K562 (cell line): ENCODE results near the gene XKR3. TPM values are rescaled to one million over a fixed set of nuclear protein-coding genes. Genes with fewer than 3 reads are reported as not detected.

Experiments used
- BRCA1 ChIP-seq, 2 experiments: fragments of 450-650 bp in 1 of 2; sonication (generic) in 1 of 2; formaldehyde crosslinking in 1 of 2; IDR thresholded peaks; 2 replicates each; pipeline versions ENCODE4 v1.5.0 to v1.6.1; 2017 to 2020; ENCODE audit warnings: mild to moderate bottlenecking in 1 of 2, missing genetic modification reagents in 1 of 2
- HLTF ChIP-seq: fragments of 450-650 bp; IDR thresholded peaks from 2 replicates; pipeline ENCODE4 v1.6.1; 2016
- SLC30A9 ChIP-seq: fragments of 250-450 bp; sonication (Bioruptor Pico); IDR thresholded peaks from 2 replicates; pipeline ENCODE4 v1.8.0; 2022; ENCODE audit warnings: mild to moderate bottlenecking, moderate library complexity
- ZNF512 ChIP-seq: IDR thresholded peaks from 2 replicates; pipeline ENCODE4 v1.6.1; 2016; ENCODE audit warnings: missing genetic modification characterization, missing compliant biosample characterization
- ZNF592 ChIP-seq: fragments of 450-650 bp; IDR thresholded peaks from 2 replicates; pipeline ENCODE4 v1.6.1; 2017; ENCODE audit warnings: antibody characterized with exemption, mild to moderate bottlenecking
- polyA plus RNA-seq, 8 experiments: library from polyadenylated mRNA; depleted of rRNA in 4 of 8; stranded (reverse) in 5 of 8; unstranded in 3 of 8; fragments of >200 nt; fragmentation: Nextera tagmentation in 2 of 8; fragmentation: Illumina TruSeq in 1 of 8; extraction: Ambion mirVana in 2 of 8; extraction: Trizol in 1 of 8; gene quantifications; 2 replicates each; pipeline versions ENCODE4 v1.2.1 to v1.2.3, GENCODE V29; 2011 to 2014; ENCODE audit warnings: inconsistent platforms in 1 of 8, missing spikeins in 1 of 8
- total RNA-seq, 7 experiments: library from RNA; depleted of rRNA in 6 of 7; stranded (reverse); fragments of >200 nt in 6 of 7; fragmentation: Illumina TruSeq in 2 of 7; extraction: Trizol in 2 of 7; gene quantifications; 2 replicates each; pipeline versions ENCODE4 v1.2.1 to v1.2.3, GENCODE V29; 2011 to 2021; ENCODE audit warnings: low replicate concordance in 1 of 7
- TF ChIP-seq, protein P1 (sequence below): fragments of 450-650 bp; formaldehyde crosslinking; IDR thresholded peaks from 2 replicates; pipeline ENCODE4 v1.4.0; 2022; ENCODE audit warnings: missing genetic modification characterization

The XKR3 gene
- total and polyA plus RNA-seq, 9 of the 15 experiments (the other 6 are each of a cell fraction or from before 2014, with no cell fraction given) = 3.5 to 11.5 (median 7.1) TPM

GRCh38 chr22:16815073-16815472 is 10.1 kb downstream of the XKR3 start (continued):
- no peak for TF ChIP-seq ZNF592
- TF ChIP-seq, protein P1, sequence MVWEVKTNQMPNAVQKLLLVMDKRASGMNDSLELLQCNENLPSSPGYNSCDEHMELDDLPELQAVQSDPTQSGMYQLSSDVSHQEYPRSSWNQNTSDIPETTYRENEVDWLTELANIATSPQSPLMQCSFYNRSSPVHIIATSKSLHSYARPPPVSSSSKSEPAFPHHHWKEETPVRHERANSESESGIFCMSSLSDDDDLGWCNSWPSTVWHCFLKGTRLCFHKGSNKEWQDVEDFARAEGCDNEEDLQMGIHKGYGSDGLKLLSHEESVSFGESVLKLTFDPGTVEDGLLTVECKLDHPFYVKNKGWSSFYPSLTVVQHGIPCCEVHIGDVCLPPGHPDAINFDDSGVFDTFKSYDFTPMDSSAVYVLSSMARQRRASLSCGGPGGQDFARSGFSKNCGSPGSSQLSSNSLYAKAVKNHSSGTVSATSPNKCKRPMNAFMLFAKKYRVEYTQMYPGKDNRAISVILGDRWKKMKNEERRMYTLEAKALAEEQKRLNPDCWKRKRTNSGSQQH (CRISPR knock-in tag) = no peak
- no peak for TF ChIP-seq ZNF512 (tag)
- TF ChIP-seq SLC30A9 (CRISPR knock-in tag) = no peak
- no peak for TF ChIP-seq HLTF
- no peak for TF ChIP-seq BRCA1 (IDR thresholded peaks at IDR 0.05)
- no peak for TF ChIP-seq BRCA1 (CRISPR knock-in tag; IDR thresholded peaks at IDR 0.05)
